ENCODE measurements around the gene CYP3A5. TPM values are rescaled to one million over a fixed set of nuclear protein-coding genes. Genes with fewer than 3 reads are reported as not detected.
"Not testable (repeated sequence)": the region's sequence is repeated elsewhere in the genome, so short reads cannot be mapped to it uniquely, and the experiment has no call there.

The CYP3A5 gene
- total RNA-seq, result not detected in 2 replicates
- 0.34 TPM for polyA plus RNA-seq (2012)

DNA sequence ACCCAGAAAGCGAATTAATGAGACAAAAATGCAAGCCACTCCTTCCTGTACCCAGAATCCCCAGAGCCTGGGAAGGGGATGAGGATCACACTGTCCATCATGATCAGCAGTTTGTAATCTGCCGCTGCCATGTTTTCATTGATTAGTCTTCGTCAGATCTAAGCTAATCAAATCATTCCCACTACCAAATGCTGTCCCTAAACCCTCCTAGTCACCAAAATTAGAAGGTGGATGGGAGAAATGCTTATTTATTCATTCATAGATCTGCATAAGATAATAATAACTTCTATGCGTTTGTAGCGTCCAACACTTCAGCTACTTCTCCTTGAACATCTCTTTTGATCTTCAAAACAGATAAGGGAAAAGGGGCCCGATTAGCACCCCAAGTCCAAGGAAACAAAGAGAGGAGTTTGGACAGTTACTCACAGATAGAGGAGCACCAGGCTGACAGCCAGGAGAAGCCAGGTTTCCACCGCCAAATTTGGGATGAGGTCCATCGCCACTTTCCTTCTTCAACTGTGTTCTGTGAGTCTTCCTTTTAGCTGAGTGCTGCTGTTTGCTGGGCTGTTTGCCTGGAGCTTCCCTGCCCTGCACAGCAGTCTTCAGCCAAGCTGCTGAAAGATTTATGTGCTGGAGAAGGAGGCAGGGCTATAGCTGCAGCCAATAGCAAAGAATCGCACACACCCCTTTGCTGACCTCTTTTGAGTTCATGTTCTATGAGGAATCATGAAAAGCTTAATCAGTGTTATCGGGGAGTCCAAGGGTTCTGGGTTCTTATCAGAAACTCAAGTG lies at the start of gene CYP3A5:
Gene CYP3A5, minus strand, starts transcription at position 597 of the 792 bp plus-strand sequence. Its CDS starts 100 bp downstream, at position 497.
- DNase-seq (ENCODE audit: low read depth), result peak; percentile 40

GRCh38 chr7:99728615-99729014 lies 48.8 kb upstream of the CYP3A5 start:
- no peak for DNase-seq (ENCODE audit: low read depth)

DNA sequence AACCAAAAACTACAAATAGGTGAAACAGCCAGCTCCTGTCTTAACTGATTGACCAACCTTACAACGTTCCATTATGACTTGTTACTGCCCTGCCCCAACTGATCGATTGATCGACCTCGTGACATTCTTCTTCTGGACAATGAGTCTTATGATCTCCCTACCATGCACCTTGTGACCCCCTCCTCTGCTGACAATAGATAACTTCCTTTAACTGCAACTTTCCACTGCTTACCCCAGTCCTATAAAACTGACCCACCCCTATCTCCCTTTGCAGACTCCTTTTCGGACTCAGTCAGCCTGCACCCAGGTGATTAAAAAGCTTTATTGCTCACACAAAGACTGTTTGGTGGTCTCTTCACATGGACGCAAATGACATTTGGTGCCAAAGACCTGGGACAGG lies 43.4 kb upstream of the CYP3A5 start:
- not testable (repeated sequence) for DNase-seq (ENCODE audit: low read depth)

DNA sequence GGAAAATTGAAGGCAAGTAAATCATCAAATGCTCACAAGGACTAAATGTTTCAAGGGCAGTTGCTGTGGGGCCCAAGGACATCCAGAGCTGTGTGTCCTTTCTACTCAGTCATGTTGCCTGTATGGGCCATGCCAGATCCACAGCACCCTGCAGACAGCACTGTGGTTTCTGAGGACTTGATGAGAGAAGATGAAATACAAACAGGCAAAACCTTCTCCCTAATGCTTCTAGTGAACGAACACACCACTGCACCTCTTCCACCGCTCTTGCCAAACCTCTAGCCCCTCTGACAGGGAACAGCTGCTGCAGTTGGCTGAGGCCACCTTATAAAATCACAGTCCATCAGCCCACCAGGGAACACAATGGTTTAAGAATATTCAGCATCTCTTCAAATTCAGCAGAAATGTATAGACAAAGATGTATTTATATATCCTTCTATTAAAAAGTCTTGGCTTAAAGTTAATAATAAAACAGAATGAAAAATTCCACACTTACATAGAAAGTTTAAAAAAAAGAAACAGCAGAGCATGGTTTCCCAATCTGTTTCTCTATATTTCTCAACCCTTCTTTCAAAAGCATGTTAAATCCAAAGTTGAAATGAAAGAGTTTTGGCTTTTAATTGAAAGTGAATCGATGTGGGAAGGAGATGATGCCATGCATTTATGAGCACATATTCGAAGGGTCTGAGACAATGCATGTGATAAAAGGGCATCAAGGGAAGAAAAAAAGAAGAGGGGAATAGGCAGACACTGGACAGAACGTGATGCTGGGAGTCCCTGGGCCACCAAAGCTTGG lies 41.2 kb upstream of the CYP3A5 start:
- peak; percentile 48 for DNase-seq (ENCODE audit: low read depth)

DNA sequence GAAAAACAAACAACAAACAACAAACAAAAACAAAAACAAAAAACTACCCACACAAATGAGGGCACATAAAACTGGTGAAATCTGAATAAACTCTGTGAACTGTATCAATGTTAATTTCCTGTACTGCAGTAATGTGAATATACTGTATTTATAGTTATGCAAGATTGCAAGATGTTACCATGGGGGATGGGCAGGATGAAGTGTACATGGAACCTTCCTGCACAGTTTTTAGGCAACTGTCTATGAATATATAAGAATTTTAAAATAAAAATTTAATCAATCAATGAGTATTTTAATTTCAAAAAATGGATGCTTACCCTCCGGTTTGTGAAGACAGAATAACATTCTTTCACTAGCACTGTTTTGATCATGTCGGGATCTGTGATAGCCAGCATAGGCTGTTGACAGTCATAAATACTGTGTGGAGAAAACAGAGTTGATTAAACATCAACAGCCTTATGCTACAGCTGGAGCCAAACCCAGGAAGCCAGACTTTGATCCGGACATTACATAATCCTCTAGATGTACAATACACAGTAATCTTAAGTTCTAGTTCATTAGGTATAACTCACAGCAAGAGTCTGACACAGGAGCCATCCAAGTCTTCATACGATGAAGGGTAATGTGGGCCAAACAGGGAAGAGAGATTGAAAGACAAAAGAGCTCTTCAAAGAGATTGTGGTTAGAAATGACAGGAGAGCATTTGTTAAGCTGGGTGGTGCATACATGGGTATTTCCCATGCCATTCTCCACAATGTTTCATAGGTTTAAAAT lies 40.4 kb upstream of the CYP3A5 start:
- no peak for DNase-seq (ENCODE audit: low read depth)

GRCh38 chr7:99713995-99714570 lies 34.3 kb upstream of the CYP3A5 start:
- no peak for DNase-seq (ENCODE audit: low read depth)

DNA sequence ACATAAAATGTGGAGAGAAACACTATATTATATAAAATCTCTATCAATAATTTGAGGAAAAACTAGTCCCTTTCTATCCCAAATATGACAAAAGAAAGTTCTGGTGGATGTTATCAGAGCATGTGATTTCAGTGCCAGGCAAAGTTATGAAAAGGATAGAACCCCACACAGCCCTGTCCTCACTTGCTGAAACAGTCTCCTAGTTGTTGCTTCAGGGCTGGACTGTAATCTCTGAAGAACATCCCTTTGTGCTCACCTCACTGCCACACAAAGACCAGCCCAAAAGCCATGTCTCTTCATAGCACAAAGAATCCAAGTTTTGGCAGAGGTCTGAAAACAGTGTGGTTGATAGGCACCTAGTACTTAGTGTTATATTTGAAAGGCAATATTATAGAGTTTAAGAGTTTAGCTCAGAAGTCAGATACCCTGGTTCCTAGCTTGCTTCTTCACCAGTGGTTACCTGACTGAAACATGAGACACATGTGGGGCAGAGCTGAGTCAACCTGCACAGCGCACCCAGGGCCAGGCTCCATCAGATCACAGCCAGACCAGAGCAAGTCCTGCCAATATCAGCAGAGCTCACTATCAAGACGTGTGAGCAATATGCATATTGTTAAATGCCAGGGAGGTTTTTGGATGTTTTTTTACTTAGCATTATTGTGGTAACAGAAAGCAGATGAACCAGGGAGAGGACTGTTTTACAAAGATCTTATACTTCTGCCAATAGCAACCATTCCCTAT lies 30.2 kb upstream of the CYP3A5 start:
- no peak for DNase-seq (ENCODE audit: low read depth)

DNA sequence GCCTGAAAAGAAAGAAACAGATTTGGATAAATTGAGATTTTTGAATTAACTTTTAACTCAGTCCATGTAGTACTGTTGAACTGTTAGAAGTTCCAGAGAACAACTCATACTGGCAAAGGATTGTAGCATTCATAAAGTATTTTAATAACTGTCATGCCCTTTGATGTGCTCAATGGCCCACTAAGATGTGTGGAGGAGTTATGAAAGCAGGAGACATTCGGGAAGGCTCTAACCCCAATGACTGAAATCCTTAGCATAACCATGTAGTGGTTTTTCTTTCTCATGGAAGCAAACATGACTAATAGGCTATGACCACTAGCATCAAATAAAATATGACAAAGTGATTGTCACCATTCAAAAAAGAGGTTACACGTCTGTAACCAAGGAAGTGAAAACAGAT lies 29.5 kb upstream of the CYP3A5 start:
- DNase-seq (ENCODE audit: low read depth), result no peak

DNA sequence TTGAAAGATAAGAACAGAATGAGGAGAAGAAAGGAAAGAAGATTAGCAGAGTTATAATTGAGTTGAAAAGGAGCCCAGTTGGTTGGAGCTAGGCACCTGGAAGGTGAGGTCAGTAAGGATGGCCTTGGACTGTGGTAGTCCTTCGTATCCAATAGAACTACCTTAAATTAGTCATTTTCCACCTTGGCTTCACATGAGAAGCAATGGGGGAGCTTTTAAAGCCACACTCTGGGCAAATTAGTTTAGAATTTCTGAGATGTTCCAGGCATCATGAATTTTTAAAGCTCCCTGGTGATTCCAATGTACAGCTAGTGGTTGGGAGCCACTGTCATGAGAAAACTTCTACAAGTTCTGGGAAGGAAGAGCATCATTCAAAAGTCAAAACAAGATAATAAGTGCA lies 27.3 kb upstream of the CYP3A5 start:
- DNase-seq (ENCODE audit: low read depth), result peak; percentile 49

- DNase-seq (ENCODE audit: low read depth), result no peak
Observed at GRCh38 chr7:99699946-99700345, 20.1 kb upstream of the CYP3A5 start.

DNA sequence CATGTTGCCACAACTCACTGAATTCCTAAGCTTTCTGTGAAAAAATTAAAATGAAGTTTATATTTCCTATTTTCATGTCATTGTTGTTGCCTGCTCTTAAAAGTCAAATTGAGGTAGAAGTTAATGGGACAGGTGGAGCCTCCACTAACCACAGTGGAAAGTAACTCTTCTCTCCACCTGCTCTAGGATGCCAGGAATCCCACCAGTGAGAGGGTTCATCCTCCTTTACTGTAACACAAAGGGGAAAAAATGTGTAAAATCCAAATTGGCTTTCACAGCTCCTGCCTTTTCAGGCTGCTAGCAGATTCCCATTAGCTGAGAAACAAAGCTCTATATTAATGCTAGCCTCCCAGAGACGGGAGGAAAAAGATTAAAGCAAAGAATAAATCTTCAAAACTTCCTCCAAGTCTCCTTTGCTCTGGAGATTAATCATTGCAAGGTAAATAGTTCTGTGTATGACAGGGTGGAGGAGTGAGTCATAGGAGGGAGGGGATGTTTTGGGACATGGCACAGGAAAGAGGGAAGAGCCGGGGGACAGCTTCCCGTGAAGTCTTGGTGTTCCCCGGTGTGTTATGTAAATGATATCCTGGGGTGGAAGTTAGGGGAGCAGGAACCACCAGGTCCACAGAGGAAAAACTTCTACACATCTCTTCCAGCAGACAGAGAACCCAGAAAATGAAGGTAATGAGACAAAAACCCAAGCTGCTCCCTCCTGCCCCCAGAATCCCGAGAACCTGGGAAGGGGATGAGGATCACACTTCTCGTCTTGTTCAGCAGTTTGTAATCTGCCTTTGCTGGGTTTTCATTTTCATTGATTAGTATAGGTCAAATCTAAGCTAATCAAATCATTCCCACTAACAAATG lies 19.3 kb upstream of the CYP3A5 start:
- DNase-seq (ENCODE audit: low read depth), result not testable (repeated sequence)

GRCh38 chr7:99694912-99695304 lies 15.1 kb upstream of the CYP3A5 start:
- no peak for DNase-seq (ENCODE audit: low read depth)

- no peak for DNase-seq (ENCODE audit: low read depth)
Observed at GRCh38 chr7:99694201-99694911, 14.6 kb upstream of the CYP3A5 start.

GRCh38 chr7:99693427-99694200 lies 13.8 kb upstream of the CYP3A5 start:
- DNase-seq (ENCODE audit: low read depth), result peak; percentile 23

DNA sequence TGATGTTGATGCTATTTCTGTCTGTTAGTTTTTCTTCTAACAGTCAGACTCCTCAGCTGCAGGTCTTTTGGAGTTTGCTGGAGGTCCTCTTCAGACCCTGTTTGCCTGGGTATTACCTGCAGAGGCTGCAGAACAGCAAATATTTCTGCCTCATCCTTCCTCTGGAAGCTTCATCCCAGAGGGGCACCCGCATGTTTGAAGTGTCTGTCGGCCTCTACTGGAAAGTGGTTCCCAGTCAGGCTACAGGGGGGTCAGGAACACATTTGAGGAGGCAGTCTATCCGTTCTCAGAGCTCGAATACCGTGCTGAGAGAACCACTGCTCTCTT lies 13.3 kb upstream of the CYP3A5 start:
- no peak for DNase-seq (ENCODE audit: low read depth)

- not testable (repeated sequence) for DNase-seq (ENCODE audit: low read depth)
Observed at GRCh38 chr7:99692563-99692962, 12.8 kb upstream of the CYP3A5 start.

GRCh38 chr7:99691658-99692057 lies 11.9 kb upstream of the CYP3A5 start:
- not testable (repeated sequence) for DNase-seq (ENCODE audit: low read depth)

DNA sequence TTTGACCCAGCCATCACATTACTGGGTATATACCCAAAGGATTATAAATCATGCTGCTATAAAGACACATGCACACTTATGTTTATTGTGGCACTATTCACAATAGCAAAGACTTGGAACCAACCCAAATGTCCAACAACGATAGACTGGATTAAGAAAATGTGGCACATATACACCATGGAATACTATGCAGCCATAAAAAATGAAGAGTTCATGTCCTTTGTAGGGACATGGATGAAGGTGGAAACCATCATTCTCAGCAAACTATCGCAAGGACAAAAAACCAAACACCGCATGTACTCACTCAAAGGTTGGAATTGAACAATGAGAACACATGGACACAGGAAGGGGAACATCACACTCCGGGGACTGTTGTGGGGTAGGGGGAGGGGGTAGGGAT lies 11.1 kb upstream of the CYP3A5 start:
- DNase-seq (ENCODE audit: low read depth), result not testable (repeated sequence)

Measured in myocyte (in vitro differentiated cells).